ENCODE measurements around the gene ANGPTL2. TPM values are rescaled to one million over a fixed set of nuclear protein-coding genes. Genes with fewer than 3 reads are reported as not detected.

ANGPTL2 gene
- total RNA-seq, 4 donors from 2014 or later, result 10.2 to 65.3 (median 32.0) TPM

DNA sequence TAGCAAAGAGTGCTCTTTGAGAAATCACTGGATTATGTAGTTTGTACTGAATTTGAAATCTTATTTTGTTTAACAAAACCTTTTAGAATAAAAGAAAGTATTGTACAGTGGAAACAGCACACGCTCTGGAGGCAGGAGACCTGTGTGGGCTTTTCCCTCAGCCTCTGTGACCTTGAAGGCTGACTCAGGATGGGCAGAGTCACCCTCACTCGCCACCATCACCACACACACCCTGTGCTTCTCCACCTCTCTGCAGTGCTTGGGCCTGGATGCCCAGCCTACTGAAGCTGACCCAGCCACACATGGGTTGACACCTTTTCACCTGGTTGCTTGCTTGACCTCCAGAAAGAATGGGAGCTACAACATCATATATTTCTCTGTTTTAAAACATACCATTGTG, 19.6 kb downstream of the ANGPTL2 start:
- Histone ChIP-seq H3K4me1 (no peaks in the 10 kb centered on the region), H3K27ac (peak overlapping the region in 1 of 2 donors; percentile 18), H3K9me3 (no peaks in the 10 kb centered on the region), H3K4me3 (no peak overlapping the region), H3K36me3 (no peaks in the 10 kb centered on the region), H3K27me3 (no peaks in the 10 kb centered on the region)
- intact Hi-C loops (cut with DNase I; ENCODE audit: low total_unique reads), result no loop called here
- TF ChIP-seq POLR2A (IDR thresholded peaks at IDR 0.05), result no peak
- TF ChIP-seq, protein P1, sequence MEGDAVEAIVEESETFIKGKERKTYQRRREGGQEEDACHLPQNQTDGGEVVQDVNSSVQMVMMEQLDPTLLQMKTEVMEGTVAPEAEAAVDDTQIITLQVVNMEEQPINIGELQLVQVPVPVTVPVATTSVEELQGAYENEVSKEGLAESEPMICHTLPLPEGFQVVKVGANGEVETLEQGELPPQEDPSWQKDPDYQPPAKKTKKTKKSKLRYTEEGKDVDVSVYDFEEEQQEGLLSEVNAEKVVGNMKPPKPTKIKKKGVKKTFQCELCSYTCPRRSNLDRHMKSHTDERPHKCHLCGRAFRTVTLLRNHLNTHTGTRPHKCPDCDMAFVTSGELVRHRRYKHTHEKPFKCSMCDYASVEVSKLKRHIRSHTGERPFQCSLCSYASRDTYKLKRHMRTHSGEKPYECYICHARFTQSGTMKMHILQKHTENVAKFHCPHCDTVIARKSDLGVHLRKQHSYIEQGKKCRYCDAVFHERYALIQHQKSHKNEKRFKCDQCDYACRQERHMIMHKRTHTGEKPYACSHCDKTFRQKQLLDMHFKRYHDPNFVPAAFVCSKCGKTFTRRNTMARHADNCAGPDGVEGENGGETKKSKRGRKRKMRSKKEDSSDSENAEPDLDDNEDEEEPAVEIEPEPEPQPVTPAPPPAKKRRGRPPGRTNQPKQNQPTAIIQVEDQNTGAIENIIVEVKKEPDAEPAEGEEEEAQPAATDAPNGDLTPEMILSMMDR (IDR thresholded peaks at IDR 0.05), result no peak
- DNase-seq, result no peak

DNA sequence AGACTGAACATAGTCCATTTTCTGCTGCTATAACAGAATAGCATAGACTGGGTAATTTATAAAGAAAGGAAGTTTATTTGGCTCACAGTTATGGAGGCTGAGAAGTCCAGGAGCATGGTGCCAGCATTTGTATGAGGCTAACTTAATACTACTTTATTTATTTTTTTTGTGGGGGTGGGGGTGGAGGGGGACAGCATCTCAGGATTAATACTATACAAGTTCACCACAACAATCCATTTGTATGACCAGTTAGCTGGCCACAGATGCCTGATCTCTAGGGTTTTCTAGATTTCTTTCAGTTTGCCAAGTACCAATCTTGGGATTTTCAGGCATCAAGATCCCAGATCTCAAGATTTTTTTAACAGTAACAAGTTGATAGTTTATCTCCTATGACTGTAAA, 20.3 kb downstream of the ANGPTL2 start:
- H3K27ac ChIP-seq, result peak overlapping the region; percentile 4 to 18
- H3K4me1 ChIP-seq, result no peaks in the 10 kb centered on the region
- intact Hi-C loops (cut with DNase I; ENCODE audit: low total_unique reads), result no loop called here
- no peak for DNase-seq
- TF ChIP-seq, protein P1 (IDR thresholded peaks at IDR 0.05), result no peak
- TF ChIP-seq POLR2A (IDR thresholded peaks at IDR 0.05), result no peak
- H3K9me3 ChIP-seq, result no peaks in the 10 kb centered on the region
- H3K27me3 ChIP-seq, result no peaks in the 10 kb centered on the region
- no peak overlapping the region for H3K4me3 ChIP-seq
- H3K36me3 ChIP-seq, result no peaks in the 10 kb centered on the region

DNA sequence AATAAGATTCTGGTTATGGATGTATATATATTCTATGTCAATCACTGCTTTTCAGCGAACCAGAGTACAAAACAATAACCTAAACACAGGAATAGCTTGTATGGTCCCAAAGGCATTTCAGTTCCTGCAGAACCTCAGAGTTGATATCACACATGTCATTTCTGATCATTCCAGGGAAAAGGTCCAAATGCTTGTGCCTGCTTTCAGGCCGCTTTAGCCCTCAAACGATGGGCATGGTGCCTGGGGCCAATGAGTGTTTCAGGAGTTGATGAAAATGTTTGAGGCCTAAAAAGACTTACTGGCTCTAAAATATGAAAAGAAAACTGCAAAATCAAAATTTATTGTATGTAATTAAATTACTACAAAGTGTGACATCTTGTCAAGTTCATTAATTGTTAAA, 22.8 kb downstream of the ANGPTL2 start:
- Histone ChIP-seq H3K27ac (peak overlapping the region; percentile 65 to 68), H3K27me3 (no peaks in the 10 kb centered on the region), H3K36me3 (no peaks in the 10 kb centered on the region), H3K9me3 (no peaks in the 10 kb centered on the region), H3K4me3 (no peak overlapping the region), H3K4me1 (no peaks in the 10 kb centered on the region)
- no peak for DNase-seq
- intact Hi-C loops (cut with DNase I; ENCODE audit: low total_unique reads), result no loop called here
- TF ChIP-seq, protein P1 (IDR thresholded peaks at IDR 0.05), result no peak
- no peak for TF ChIP-seq POLR2A (IDR thresholded peaks at IDR 0.05)

DNA sequence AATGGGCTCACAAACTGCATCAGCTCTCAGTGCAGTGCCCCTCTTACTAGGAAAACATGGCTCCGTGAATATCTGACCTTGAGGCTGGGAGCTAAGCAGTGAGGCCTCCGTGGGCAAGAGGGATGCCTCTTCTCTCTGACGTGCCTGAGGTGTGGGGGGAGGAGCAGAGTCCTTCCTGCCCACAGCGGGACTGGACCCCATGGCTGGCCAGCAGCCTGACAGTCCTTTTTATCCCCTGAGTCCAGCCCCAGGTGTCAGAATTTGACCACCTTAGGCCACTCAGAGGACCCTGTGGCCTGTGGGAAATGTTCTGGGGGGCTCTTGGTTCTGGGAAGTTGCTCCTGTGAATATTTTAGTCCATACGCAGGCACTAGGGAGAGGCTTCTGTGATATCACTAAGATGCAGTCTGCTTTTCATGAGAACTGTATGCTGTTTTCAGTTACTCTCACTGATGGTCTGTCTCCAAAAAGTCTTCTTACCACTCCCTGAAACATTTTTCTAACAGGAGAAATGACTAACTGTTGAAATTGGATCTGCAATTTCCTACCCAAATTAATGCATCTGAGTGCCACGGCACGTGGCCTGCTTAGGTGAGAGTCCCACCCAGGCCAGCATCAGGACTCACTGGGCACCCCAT, 23.4 kb downstream of the ANGPTL2 start:
- Histone ChIP-seq H3K27me3 (no peaks in the 10 kb centered on the region), H3K4me1 (no peaks in the 10 kb centered on the region), H3K27ac (peak overlapping the region; percentile 65 to 70), H3K4me3 (no peak overlapping the region), H3K9me3 (no peaks in the 10 kb centered on the region), H3K36me3 (no peaks in the 10 kb centered on the region)
- TF ChIP-seq, protein P1 (IDR thresholded peaks at IDR 0.05), result no peak
- no peak for TF ChIP-seq POLR2A (IDR thresholded peaks at IDR 0.05)
- DNase-seq, result no peak
- intact Hi-C loops (cut with DNase I; ENCODE audit: low total_unique reads), result no loop called here

DNA sequence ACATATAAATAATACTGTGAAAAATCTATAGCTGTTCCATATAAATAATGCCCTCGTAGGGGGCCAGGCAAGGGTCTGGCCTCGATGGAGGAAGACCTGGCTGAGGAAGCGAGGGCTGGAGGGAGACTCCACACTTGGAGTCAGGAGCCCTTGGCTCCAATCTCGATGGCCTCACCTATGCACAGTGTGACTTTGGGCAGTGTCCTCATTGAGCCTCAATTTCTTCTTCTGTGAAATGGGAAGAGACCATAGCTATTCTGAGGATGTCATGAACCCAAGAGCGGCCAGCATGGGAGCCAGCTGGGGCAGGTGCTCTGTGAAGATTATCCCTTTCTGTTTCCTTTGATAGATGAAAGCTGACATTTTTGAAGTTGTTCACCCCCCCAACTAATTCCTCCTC, 24.8 kb downstream of the ANGPTL2 start:
- no peak for TF ChIP-seq POLR2A (IDR thresholded peaks at IDR 0.05)
- TF ChIP-seq, protein P1 (IDR thresholded peaks at IDR 0.05), result no peak

More for the DNA sequence above, 24.8 kb downstream of the ANGPTL2 start:
- Histone ChIP-seq H3K27ac (peak overlapping the region in 1 of 2 donors; percentile 65), H3K4me1 (no peaks in the 10 kb centered on the region), H3K36me3 (no peaks in the 10 kb centered on the region), H3K9me3 (no peaks in the 10 kb centered on the region), H3K4me3 (no peak overlapping the region), H3K27me3 (no peaks in the 10 kb centered on the region)
- no peak for DNase-seq
- intact Hi-C loops (cut with DNase I; ENCODE audit: low total_unique reads), result no loop called here

Measured in uterus (tissue), 4 donors.